NCI-H187 treated with DMSO at 0.1 percent for 48 hours (cell line): ENCODE results near the gene SMAD6.
"Not testable (repeated sequence)": the region's sequence is repeated elsewhere in the genome, so short reads cannot be mapped to it uniquely, and the experiment has no call there.

ENCODE experiments used
- DNase-seq: peaks from one replicate; lab custom pipeline; 2025; lab: John Stamatoyannopoulos, UW

Gene SMAD6

DNA sequence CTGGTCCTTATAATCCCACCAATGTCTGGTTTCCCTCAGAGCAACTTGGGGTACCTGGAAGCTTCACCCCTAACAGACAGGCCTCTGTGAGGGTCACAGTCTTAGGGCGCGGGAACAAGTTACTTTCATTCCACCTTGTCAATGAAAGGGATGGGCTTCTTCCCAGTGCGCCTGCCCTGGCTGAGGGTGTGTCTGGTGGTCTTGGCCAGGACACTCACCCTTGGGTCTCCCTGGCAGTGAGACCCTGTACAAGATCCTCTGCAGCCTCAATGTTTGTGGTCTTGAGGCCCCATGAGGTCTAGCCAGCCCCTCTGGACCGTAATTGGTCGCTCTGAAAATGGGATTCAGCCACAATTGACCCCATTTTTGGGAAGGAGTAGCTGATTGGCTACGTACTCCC lies 40.2 kb downstream of the SMAD6 start:
- no peak for DNase-seq

DNA sequence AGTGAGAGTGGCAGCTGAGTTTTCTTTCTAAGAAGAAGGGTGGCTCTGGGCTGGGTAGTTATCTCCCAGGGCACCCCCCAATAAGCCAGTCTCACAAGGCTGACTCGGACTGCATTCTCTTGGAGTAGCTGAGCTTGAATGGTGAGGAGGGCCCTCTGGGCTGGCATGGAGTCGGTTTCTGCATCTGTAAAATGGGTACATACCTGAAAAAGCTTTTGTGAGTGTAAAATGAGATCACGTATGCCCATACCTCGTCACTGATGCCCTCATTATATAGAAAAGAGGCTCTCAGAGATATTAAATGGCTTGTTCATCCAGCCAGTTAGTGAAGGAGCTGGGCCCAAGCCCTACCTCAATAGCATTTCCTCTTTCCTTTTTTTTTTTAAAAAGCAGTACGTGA lies 41.2 kb downstream of the SMAD6 start:
- no peak for DNase-seq

DNA sequence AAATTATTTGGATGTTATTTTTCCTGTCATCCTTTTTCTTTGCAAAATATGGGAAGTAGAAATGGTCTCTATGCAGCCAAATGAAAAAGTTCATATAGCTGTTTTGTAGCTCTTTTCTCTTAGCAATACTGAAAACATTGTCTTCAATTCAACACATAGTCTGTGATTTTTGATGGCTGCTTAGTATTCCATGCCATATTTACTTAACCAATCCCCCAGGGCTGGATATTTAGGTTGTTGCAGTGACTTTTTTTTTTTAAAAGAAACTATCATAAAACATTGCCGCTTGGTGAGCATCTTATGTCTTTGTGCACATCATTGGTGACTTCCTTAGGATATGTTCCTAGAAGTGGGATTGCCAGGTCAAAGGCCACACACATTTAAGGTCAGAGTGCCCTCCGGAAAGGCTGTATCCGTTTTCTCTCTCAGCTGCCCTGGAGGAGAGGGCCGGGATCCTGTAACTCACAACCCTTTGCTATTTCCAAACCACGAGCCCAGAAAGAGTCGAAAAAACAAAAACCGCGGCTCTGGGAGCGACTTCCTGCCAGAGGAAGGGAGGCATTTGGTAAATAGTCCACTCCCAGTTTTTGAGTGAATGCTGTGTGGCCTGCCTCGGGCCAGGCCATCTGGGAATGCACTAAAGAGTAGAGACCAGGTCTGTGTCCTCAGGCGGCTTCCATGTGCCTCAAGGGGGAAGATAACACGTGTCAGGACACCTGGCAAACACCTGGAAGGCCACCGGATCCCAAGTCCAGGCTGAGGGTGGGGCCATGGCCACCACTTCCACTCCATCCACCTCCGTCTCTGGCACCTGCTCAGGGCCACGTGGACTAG lies 41.9 kb downstream of the SMAD6 start:
- DNase-seq, result no peak

DNA sequence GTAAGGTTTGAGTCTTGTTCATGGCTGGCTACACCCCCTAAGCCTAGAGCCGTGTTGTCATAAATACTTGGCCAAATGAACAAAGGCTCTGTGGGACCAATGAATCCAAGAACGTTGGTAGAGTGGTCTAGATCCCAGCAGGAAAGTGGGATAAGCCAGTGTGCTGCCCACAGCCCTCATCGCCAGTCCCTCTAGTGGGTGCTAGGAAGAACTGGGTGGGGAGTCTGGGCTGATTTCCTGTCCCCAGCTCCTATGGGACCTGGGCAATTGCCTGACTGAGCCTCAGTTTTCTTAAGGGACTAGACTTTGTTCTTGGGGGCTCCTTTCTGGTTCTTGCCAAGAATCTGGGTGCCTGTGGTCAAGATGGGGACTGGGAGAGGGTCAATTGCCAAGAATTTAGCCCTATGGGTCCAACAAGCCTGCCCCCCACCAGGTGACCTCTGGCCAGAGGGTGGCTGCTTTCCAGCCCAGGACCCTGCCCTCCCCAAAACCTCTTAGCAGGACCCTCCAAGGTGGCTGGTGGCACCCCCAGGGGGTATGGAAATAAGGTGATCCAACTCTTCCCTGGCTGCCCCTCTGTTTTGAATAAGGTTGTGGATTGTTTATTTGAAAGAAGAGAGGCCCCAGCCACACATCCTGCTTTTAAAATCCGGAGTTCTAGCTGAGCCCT lies 42.7 kb downstream of the SMAD6 start:
- DNase-seq, result no peak

DNA sequence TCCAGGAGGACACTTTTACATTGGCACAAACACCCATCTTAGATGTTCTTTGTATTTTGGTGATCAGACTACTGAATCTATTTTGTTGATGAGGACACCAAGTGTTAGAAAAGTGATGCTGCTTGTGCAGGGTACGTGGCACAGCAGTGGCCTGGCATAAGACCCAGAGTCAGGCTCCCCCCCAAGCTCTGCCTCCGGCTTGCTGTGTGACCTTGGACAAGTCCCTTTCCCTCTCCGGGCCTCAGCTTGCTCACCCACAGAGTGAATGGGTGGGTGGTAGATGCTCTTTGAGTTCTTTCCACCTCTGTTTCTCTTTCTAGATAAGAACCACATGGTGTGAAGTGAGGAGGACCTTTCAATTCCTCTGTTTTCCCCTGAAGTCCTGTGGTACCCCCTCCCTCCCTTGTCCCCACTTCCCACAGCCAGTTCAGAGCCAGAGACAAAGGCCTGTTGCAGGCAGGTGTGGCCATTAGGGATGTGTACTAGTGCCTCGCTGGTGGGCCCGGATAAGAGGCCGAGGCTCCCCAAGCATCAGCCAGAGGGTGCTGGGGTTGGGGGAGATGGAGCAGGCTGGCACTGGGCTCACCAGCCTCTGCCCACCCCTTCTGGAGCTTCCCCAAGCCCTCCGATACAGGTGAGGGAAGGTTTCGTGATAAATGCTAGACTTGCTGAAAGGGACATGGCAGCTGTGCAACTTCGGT lies 43.6 kb downstream of the SMAD6 start:
- DNase-seq, result no peak

DNA sequence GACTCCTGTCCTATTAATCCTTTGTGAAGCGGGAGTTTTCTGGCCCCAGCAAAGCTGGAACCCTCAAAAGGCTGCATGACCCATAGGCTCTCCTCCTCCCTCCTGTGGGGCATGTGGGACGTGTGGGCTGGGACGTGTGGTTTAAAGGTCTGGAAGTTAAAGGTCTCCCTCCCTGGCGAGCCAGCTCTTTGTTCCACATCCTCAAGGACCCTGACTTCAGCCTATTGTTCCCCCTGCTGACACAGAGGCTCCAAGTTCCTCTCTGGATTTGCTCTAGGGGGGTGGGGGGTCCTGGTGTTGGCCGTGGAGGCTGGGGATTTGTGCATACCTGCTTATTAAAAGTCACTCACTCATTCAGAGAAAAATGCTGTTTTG lies 44.2 kb downstream of the SMAD6 start:
- DNase-seq, result no peak

DNA sequence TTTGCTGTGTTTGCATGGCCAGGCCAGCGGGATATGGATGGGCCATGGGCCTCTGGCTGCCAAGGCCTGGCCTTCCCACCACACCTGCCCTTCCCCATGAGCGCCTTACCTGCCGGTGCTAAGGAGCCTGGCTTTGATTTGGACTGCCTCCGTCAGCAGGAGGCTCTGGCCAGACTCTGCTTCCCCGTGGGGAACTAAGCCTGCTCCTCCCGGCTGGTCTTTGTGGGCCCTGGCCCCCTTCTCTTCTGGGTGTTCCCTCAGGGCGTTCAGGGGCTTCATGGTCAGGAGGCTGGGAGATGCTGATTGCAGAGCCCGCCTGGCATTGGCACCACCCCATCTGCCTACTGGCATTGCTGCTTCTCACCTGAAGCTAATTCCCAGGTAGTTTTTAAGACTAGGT lies 45.2 kb downstream of the SMAD6 start:
- no peak for DNase-seq

DNA sequence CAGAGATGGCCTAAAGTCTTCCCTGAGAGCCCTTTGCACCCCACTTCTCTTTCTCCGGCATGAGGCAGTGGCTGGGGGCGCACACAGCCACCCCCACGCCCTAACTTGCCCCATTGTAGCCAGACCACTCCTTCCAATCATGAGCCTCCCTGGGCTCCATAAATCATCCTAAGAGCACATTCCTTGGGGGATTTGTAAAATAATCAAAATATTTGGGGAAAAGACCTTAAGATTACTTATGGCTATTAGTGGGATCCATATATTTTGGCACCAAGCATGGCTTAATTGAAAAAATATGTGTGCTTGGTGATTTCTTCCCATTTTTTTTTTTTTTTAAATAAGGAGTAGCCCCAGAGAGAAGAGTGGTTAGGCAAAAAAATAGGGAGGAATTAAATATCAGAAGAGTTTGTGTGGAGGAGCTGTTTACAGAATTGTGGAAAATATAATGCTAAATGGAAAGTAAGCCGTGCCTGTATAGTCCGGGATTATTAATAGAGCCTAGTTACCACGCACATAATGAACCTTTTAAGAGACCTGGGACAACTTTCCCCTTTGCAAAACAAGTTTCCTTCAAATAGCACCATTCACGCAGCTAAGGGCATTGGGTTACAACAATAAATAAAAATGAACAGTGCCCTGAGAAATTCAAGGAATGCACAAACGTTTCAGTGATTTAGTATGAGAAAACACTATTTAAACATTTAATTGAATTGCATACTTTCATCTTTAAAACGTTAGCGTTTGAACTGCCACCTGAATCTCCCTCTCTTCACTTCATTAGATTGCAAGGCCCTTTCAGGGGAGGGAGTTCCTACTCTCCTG lies 46.1 kb downstream of the SMAD6 start:
- no peak for DNase-seq

DNA sequence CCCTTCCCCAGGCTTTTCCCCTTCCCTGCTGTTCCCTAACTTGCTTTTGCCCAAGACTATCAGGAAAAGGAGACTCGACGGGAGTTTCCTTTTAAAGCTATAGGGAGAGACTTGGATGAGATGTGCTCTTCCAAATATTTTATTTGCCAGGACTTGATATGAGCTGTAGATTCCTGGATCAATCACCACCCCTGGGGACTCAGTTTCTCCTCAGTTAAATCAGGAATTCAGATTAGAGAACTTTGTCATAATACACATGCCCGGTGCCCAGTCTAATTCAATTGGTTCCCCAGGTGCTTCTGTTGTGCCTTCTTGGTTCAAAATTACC lies 46.6 kb downstream of the SMAD6 start:
- no peak for DNase-seq

DNA sequence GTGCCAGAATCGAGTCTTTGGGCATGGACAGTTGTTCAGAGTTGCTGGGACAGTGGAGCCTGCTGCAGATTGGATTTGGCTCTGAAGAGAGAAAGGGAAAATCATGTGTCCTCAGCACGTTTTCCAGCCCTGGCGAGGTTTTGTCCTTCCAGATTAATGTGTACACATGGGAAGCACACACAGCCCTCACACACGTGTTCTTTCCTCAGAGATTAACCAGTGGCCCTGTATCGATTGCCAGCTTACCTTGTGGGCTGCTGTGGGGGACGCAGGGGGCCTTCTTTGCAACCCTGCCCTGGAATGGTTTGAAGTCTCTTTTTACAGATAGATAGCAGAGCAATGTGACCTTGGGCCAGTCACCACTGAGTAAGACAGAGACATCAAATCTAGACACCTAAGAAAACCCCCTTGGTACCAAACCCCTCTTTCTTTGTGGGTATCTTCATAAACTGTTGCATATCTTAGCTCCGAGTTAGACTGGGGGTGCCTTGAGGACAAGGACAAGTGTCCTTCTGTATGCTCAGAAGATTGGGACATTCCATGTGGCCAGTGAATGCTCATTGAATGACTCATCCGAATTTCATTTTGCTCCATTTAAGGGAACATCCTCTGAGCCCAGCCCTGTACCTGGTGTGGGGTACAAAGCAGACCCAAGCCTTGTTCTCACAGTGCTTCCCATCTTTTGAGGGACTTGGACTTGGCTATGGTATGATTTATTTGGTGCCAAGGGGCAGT lies 48.0 kb downstream of the SMAD6 start:
- no peak for DNase-seq

DNA sequence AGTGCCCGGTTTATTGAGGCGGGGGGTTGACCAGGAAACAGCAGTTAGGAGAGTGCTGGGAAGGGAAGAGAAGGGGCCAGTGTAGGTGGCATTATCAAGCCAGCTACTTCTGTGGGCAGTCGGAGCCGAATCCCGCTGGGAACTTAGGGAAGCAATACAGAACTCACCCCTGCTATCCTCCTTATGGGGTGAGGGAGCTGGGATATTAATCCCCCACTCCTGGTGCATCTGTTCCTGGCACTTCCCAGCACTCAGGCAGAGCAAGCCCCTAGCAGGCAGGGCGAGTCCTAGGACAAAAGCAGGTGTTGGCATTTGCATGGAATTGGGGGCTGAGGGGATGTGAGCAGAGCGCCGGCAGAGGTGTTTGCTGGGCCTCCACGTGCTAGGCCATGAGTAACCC lies 48.6 kb downstream of the SMAD6 start:
- no peak for DNase-seq

DNA sequence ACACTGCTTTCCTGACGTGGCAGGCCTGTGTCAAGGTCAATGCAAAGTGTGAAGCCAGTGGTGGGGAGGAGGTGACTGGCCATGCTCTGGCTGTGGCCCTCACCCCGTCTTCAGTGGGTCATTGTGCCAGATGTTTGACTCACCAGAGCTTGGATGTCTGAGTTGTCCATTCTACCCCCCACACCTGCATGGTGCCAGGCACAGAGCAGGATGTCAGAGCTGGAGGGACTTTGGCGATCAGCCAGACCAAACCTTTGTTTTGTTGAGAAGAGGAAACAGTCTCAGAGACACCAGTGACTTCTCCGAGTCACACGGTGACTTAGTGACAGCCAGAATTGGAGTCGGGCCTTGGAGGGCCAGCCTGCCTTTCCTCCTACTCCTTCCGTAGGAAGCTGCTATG lies 49.5 kb downstream of the SMAD6 start:
- no peak for DNase-seq

DNA sequence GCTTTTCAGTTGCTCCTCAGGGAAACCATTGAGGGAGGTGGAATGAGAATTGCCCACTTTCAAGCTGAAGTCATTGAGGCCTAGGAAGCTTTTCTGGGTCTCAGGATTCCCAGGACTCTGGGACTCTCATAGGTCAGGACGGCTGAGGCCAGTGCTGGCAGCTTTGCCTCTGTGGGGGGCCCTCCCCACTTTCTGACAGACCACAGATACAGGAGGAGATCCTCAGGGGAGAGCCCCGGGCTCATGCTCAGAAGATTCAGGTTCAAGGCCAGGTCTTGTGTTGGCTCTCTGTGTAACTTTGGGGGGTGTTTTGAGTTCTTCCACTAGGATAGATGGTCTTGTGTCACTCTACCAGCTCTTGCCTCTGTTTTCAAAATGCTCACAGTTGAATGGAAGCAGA lies 50.0 kb downstream of the SMAD6 start:
- no peak for DNase-seq

DNA sequence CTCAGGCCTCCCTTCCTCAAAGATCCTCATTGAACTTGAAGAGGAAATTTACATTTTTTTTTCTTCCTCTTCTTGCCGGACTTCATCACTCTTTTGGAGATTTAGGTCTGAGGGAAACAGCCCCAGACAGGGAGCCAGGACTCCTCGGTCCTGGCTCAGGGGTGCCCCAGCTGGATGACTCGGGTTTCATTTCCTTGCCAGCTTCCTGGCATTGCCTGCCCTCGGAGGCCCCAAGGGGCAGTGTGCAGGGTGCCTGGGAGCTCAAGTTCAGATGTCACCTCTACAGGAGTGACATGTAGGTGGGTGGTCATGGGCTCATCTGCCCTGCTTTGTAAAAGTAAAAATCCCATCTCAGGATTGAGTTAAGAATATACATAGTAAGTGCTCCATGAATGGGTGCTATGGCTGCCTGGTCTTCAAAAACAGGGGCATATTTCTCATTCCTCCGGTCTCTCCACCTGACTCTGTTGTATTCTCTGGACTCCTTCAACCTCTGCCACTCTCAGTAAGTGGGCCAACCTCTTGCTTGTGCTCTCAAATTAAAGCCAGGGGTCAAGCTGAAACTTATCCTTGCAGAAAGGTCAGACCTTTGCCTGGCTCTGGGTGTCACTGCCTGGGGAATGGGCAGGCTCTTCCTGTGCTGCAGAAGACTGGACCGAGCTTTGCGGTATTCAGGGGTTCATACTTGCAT lies 51.8 kb downstream of the SMAD6 start:
- DNase-seq, result no peak

DNA sequence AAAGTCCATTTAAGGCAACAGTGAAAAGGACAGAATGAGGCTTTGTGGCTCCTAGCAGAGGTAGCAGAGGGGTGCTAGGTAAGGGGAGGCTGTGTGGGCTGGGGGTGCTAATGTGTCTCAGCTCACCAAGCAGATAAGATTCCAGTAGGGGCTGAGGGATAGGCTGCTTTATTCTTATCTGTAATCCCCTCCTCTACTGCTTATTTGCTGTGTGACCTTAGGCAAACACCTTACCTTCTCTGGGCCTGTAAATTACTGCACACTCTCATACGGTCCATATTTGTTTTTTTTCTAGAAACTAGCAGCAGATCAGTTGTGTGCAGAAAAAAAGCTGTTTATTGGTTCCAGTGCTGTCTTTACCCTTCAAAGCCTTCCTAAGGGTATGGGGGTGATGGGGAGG lies 52.8 kb downstream of the SMAD6 start:
- no peak for DNase-seq

DNA sequence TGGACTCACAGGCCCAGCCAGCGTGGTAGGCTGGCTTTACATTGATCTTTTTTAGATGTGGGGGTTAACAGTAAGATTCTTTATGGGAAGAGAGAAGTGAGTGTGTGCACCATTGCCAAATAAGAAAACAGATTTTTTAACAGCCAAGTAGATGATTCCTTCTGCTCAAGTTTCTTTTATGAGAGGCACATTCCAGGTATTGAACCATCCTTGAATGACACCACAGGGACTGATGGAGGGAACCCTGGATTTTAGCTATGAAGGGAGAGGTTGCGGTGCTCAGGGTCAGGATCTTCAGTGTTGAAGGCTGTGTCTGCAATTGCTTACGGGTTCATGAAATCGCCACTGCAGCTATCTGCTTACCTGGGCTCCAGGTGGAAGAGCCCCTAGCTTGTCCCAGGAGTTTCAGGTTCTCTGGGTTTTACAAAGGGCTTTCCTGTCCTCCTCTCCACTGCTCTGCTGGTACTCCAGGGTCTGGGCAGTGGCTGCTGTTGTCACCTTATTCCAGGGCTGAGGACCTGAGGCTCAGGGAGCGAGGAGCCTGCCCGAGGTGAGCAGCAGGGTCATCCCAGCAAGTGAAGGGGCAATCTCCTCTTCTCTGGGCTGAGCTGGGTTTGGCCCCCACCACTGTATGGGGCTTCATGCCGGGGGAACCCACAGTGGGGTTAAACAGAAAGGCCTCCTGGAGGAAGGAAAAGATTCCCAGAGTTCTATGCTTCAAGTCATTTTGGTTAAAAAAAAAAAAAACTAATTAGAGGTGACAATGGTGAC lies 53.4 kb downstream of the SMAD6 start:
- no peak for DNase-seq

DNA sequence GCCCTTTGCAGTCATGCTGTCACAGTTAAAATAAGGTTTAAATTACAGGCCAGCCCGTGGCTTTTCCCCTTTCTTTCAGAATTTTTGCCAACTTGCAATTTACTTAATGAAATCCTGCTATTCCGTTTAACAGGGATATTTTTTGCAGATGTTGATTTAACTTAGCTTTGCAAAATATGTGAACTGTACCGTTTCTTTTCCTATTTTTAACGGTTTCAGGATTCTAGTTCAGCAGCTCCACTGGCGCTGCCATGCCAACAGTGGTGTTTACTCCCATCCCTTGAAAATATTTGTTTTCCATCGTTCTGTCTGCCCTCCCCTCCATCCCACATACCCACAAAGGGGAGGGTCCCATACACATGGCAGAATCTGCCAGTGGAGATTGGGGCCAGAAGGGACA lies 54.3 kb downstream of the SMAD6 start:
- DNase-seq, result no peak

DNA sequence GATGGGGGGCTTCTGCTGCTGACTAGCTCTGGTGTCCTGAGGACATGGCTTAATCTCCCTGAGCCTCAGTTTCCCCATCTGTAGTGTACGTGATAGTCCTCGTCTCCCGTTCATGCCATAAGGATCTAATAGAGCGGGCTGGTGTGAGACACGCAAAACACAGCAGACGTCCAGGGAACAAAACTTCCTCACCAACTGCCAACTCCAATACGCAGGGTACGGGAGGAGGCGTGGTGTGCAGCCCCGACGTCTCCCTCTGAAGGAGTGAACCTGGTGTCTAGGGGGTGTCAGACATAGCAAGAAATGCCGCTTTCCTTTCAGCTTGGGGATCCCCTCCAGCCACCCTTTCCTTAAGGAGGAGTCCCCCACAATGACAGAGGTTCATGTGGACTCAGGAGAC lies 55.0 kb downstream of the SMAD6 start:
- no peak for DNase-seq

DNA sequence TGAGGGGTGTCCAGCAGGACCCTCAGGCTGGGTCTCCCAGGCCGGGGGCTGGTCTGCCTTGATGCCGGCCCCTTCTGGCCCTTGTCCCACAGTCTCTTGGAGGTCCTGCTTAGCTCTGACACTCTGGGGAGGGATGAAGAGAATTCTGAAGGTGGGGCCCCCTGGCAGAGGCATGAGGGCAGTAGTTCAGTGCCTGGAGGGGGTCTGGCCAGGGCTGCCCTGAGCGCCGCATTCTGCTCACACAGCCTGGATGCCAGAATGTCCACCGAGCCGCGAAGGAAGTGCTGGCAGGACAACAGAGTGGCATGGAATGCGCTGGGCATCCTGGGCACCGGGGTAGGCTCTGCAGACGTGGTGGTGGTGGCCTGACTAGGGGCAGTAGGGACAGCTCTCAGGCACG lies 55.5 kb downstream of the SMAD6 start:
- no peak for DNase-seq

DNA sequence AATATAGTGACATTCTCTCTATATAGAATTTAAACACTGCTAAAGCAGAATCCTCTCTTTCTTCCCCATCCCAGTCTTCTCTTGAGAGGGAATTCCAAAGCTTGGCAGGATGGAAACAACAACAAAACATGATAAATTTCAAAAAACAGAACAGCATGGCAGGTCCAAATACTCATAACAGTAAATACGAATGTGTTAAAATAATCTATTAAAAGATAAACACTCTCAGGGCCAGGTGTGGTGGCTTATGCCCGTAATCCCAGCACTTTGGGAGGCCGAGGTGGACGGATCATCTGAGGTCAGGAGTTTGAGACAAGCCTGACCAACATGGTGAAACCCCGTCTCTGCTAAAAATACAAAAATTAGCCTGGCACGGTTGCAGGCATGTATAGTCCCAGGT lies 56.2 kb downstream of the SMAD6 start:
- DNase-seq, result not testable (repeated sequence)
